CD14-positive monocyte (primary cell): ENCODE data around the gene FRMPD3. TPM values are rescaled to one million over a fixed set of nuclear protein-coding genes. Genes with fewer than 3 reads are reported as not detected.

Source experiments
- DNase-seq, 3 donors: peaks; one replicate each; pipeline ENCODE4 v3.0.0-alpha.2; 2011 to 2022
- H2AFZ ChIP-seq: 2 replicates; pipeline ENCODE4 v1.6.0; 2012; ENCODE audit warnings: mild to moderate bottlenecking, low read depth, low read length, inconsistent platforms; ENCODE audit not compliant: insufficient read depth, poor library complexity, severe bottlenecking
- H3K27ac ChIP-seq, 2 donors: 1 replicate in 1 of 2; 2 replicates in 1 of 2; pipeline ENCODE4 v1.5.1; 2012 to 2013; ENCODE audit warnings: low read length in 2 of 2, control low read depth in 1 of 2, inconsistent platforms in 1 of 2, low read depth in 1 of 2, mild to moderate bottlenecking in 1 of 2
- H3K27me3 ChIP-seq, 2 donors: one replicate each; pipeline versions ENCODE4 v1.6.0 to v1.6.1; 2011 to 2013; ENCODE audit warnings: low read length in 2 of 2; ENCODE audit not compliant: control insufficient read depth in 2 of 2, insufficient read depth in 2 of 2
- H3K36me3 ChIP-seq, 2 donors: replicated peaks in 1 of 2; 1 replicate in 1 of 2; 2 replicates in 1 of 2; pipeline versions ENCODE4 v1.5.1 to v1.6.1; 2012 to 2013; ENCODE audit warnings: low read length in 2 of 2, control low read depth in 1 of 2, inconsistent platforms in 1 of 2, mild to moderate bottlenecking in 1 of 2; ENCODE audit not compliant: insufficient read depth in 2 of 2, control insufficient read depth in 1 of 2
- H3K4me1 ChIP-seq, 2 donors: 1 replicate in 1 of 2; 2 replicates in 1 of 2; pipeline versions ENCODE4 v1.5.1 to v1.6.1; 2012 to 2013; ENCODE audit warnings: low read length in 2 of 2, control low read depth in 1 of 2, inconsistent platforms in 1 of 2, mild to moderate bottlenecking in 1 of 2, moderate library complexity in 1 of 2; ENCODE audit not compliant: insufficient read depth in 2 of 2, control insufficient read depth in 1 of 2
- H3K4me2 ChIP-seq: replicated peaks from 2 replicates; pipeline ENCODE3; 2012; ENCODE audit warnings: low read length, moderate library complexity, mild to moderate bottlenecking; ENCODE audit not compliant: poor library complexity, severe bottlenecking; ENCODE audit errors: extremely low read depth
- H3K4me3 ChIP-seq, 3 experiments: fragments of 200-600 bp in 1 of 3; sonication (generic) in 1 of 3; replicated peaks in 1 of 3; 1 replicate in 2 of 3; 2 replicates in 1 of 3; pipeline ENCODE4 v1.5.1; 2011 to 2013; ENCODE audit warnings: low read length in 3 of 3, mild to moderate bottlenecking in 3 of 3, control low read depth in 2 of 3, low read depth in 2 of 3, inconsistent platforms in 1 of 3, moderate library complexity in 1 of 3
- H3K79me2 ChIP-seq: 2 replicates; pipeline ENCODE4 v1.6.0; 2012; ENCODE audit warnings: mild to moderate bottlenecking, control low read depth, inconsistent platforms, low read length, moderate library complexity; ENCODE audit not compliant: insufficient read depth
- H3K9ac ChIP-seq: 2 replicates; pipeline ENCODE4 v1.6.0; 2017; ENCODE audit warnings: low read length, mild to moderate bottlenecking; ENCODE audit not compliant: insufficient read depth, poor library complexity, severe bottlenecking
- H3K9me3 ChIP-seq, 2 donors: replicated peaks in 1 of 2; 1 replicate in 1 of 2; 2 replicates in 1 of 2; pipeline versions ENCODE4 v1.5.1 to v1.6.1; 2012 to 2013; ENCODE audit warnings: low read length in 2 of 2, control low read depth in 1 of 2; ENCODE audit not compliant: control insufficient read depth in 1 of 2, insufficient read depth in 1 of 2
- H4K20me1 ChIP-seq: 2 replicates; pipeline ENCODE4 v1.6.0; 2012; ENCODE audit warnings: mild to moderate bottlenecking, low read length, control low read depth, moderate library complexity; ENCODE audit not compliant: insufficient read depth
- H3K27ac Mint-ChIP-seq, 7 donors: one replicate each; pipeline ENCODE4 v1.8.0; 2020; ENCODE audit warnings: mild to moderate bottlenecking in 7 of 7, mixed read lengths in 7 of 7, moderate library complexity in 6 of 7, inconsistent platforms in 2 of 7
- H3K27me3 Mint-ChIP-seq, 3 donors: one replicate each; pipeline ENCODE4 v1.8.0; 2021 to 2022; ENCODE audit warnings: low read depth in 3 of 3, mild to moderate bottlenecking in 3 of 3, mixed read lengths in 3 of 3, moderate library complexity in 3 of 3, inconsistent platforms in 1 of 3
- H3K36me3 Mint-ChIP-seq, 2 donors: one replicate each; pipeline ENCODE4 v1.8.0; 2020; ENCODE audit warnings: mixed read lengths in 2 of 2, inconsistent platforms in 1 of 2, mild to moderate bottlenecking in 1 of 2
- H3K4me1 Mint-ChIP-seq: one replicate; pipeline ENCODE4 v1.8.0; 2020; ENCODE audit warnings: mild to moderate bottlenecking, mixed read lengths
- H3K4me3 Mint-ChIP-seq, 2 donors: one replicate each; pipeline ENCODE4 v1.8.0; 2020; ENCODE audit warnings: mild to moderate bottlenecking in 2 of 2, mixed read lengths in 2 of 2, moderate library complexity in 1 of 2
- H3K9me3 Mint-ChIP-seq, 7 donors: one replicate each; pipeline ENCODE4 v1.8.0; 2020 to 2022; ENCODE audit warnings: mixed read lengths in 7 of 7, mild to moderate bottlenecking in 6 of 7, moderate library complexity in 6 of 7, inconsistent platforms in 2 of 7
- CTCF ChIP-seq: fragments of 200-600 bp; IDR thresholded peaks from one replicate; pipeline ENCODE4 v1.8.0; 2022; ENCODE audit warnings: antibody characterized with exemption, mild to moderate bottlenecking
- WGBS: methylation state at CpG from one replicate; pipeline ENCODE4 v1.1.5; 2013; ENCODE audit warnings: missing lambda C conversion rate; ENCODE audit not compliant: insufficient coverage; 5-methylcytosine and 5-hydroxymethylcytosine counted together
- intact Hi-C, 2 donors: fragments of 100-400 bp; cut with micrococcal nuclease; formaldehyde crosslinking; loops; one replicate each; pipeline versions ENCODE4 v1.15.0 to v1.15.1; 2023
- polyA plus RNA-seq, 3 donors: library from polyadenylated mRNA; depleted of rRNA in 1 of 3; unstranded in 2 of 3; stranded (reverse) in 1 of 3; fragments of 300-500 nt in 2 of 3; fragments of >200 nt in 1 of 3; fragmentation: Illumina TruSeq in 2 of 3; gene quantifications; 1 replicate in 2 of 3; 2 replicates in 1 of 3; pipeline ENCODE4 v1.2.3, GENCODE V29; 2012 to 2021

Gene FRMPD3
- polyA plus RNA-seq, 3 donors = not detected

GRCh38 chrX:107454302-107454701, 4.8 kb downstream of the FRMPD3 start:
- Mint-ChIP-seq H3K27ac (no peak overlapping the region), H3K4me1 (no peaks in the 10 kb centered on the region), H3K36me3 (no peaks in the 10 kb centered on the region), H3K27me3 (peaks cover 24 to 41% (median 27%) of the 10 kb centered on the region in 3 donors), H3K4me3 (no peak overlapping the region), H3K9me3 (peaks cover 0 to 3% (median under 1%) of the 10 kb centered on the region in 7 donors)
- Histone ChIP-seq H4K20me1 (no peaks in the 10 kb centered on the region), H3K79me2 (no peaks in the 10 kb centered on the region), H3K27ac (no peak overlapping the region), H3K36me3 (no peaks in the 10 kb centered on the region), H2AFZ (no peak overlapping the region), H3K4me2 (no peak overlapping the region), H3K4me1 (no peaks in the 10 kb centered on the region), H3K9me3 (peaks cover 0 to 9% of the 10 kb centered on the region in 2 donors), H3K4me3 (no peak overlapping the region), H3K27me3 (peaks cover 2 to 34% of the 10 kb centered on the region in 2 donors), H3K9ac (no peak overlapping the region)
- DNase-seq = no peak
- intact Hi-C loops = no loop called here
- TF ChIP-seq CTCF = no peak

- Mint-ChIP-seq H3K4me1 (no peaks in the 10 kb centered on the region), H3K4me3 (no peak overlapping the region), H3K27me3 (peaks cover 9 to 14% (median 10%) of the 10 kb centered on the region in 3 donors), H3K36me3 (no peaks in the 10 kb centered on the region), H3K27ac (no peak overlapping the region), H3K9me3 (peaks cover 0 to 2% (median 0%) of the 10 kb centered on the region in 7 donors)
- Histone ChIP-seq H3K4me3 (no peak overlapping the region), H3K27ac (no peak overlapping the region), H3K9me3 (no peaks in the 10 kb centered on the region), H4K20me1 (no peaks in the 10 kb centered on the region), H3K4me1 (no peaks in the 10 kb centered on the region), H3K36me3 (no peaks in the 10 kb centered on the region), H3K9ac (no peak overlapping the region), H3K79me2 (no peaks in the 10 kb centered on the region), H3K4me2 (no peak overlapping the region), H2AFZ (no peak overlapping the region), H3K27me3 (peaks cover 2 to 10% of the 10 kb centered on the region in 2 donors)
- DNase-seq = no peak
- no peak for TF ChIP-seq CTCF
- WGBS = 80% methylated on average over 1 of the region's 1 CpG
- intact Hi-C loops = no loop called here
Measured at GRCh38 chrX:107457289-107457688, 7.8 kb downstream of the FRMPD3 start.
